ENCODE data around the gene B2M. TPM values are rescaled to one million over a fixed set of nuclear protein-coding genes. Genes with fewer than 3 reads are reported as not detected.

B2M gene
- total and polyA plus RNA-seq, 2 of the 8 experiments (the other 6 are each of a cell fraction or from before 2014, with no cell fraction given): 78.9 to 907 TPM

DNA sequence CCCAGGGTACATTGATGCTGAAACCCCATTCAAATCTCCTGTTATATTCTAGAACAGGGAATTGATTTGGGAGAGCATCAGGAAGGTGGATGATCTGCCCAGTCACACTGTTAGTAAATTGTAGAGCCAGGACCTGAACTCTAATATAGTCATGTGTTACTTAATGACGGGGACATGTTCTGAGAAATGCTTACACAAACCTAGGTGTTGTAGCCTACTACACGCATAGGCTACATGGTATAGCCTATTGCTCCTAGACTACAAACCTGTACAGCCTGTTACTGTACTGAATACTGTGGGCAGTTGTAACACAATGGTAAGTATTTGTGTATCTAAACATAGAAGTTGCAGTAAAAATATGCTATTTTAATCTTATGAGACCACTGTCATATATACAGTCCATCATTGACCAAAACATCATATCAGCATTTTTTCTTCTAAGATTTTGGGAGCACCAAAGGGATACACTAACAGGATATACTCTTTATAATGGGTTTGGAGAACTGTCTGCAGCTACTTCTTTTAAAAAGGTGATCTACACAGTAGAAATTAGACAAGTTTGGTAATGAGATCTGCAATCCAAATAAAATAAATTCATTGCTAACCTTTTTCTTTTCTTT, 5.8 kb downstream of the B2M start (continued):
- TF ChIP-seq, protein P1, sequence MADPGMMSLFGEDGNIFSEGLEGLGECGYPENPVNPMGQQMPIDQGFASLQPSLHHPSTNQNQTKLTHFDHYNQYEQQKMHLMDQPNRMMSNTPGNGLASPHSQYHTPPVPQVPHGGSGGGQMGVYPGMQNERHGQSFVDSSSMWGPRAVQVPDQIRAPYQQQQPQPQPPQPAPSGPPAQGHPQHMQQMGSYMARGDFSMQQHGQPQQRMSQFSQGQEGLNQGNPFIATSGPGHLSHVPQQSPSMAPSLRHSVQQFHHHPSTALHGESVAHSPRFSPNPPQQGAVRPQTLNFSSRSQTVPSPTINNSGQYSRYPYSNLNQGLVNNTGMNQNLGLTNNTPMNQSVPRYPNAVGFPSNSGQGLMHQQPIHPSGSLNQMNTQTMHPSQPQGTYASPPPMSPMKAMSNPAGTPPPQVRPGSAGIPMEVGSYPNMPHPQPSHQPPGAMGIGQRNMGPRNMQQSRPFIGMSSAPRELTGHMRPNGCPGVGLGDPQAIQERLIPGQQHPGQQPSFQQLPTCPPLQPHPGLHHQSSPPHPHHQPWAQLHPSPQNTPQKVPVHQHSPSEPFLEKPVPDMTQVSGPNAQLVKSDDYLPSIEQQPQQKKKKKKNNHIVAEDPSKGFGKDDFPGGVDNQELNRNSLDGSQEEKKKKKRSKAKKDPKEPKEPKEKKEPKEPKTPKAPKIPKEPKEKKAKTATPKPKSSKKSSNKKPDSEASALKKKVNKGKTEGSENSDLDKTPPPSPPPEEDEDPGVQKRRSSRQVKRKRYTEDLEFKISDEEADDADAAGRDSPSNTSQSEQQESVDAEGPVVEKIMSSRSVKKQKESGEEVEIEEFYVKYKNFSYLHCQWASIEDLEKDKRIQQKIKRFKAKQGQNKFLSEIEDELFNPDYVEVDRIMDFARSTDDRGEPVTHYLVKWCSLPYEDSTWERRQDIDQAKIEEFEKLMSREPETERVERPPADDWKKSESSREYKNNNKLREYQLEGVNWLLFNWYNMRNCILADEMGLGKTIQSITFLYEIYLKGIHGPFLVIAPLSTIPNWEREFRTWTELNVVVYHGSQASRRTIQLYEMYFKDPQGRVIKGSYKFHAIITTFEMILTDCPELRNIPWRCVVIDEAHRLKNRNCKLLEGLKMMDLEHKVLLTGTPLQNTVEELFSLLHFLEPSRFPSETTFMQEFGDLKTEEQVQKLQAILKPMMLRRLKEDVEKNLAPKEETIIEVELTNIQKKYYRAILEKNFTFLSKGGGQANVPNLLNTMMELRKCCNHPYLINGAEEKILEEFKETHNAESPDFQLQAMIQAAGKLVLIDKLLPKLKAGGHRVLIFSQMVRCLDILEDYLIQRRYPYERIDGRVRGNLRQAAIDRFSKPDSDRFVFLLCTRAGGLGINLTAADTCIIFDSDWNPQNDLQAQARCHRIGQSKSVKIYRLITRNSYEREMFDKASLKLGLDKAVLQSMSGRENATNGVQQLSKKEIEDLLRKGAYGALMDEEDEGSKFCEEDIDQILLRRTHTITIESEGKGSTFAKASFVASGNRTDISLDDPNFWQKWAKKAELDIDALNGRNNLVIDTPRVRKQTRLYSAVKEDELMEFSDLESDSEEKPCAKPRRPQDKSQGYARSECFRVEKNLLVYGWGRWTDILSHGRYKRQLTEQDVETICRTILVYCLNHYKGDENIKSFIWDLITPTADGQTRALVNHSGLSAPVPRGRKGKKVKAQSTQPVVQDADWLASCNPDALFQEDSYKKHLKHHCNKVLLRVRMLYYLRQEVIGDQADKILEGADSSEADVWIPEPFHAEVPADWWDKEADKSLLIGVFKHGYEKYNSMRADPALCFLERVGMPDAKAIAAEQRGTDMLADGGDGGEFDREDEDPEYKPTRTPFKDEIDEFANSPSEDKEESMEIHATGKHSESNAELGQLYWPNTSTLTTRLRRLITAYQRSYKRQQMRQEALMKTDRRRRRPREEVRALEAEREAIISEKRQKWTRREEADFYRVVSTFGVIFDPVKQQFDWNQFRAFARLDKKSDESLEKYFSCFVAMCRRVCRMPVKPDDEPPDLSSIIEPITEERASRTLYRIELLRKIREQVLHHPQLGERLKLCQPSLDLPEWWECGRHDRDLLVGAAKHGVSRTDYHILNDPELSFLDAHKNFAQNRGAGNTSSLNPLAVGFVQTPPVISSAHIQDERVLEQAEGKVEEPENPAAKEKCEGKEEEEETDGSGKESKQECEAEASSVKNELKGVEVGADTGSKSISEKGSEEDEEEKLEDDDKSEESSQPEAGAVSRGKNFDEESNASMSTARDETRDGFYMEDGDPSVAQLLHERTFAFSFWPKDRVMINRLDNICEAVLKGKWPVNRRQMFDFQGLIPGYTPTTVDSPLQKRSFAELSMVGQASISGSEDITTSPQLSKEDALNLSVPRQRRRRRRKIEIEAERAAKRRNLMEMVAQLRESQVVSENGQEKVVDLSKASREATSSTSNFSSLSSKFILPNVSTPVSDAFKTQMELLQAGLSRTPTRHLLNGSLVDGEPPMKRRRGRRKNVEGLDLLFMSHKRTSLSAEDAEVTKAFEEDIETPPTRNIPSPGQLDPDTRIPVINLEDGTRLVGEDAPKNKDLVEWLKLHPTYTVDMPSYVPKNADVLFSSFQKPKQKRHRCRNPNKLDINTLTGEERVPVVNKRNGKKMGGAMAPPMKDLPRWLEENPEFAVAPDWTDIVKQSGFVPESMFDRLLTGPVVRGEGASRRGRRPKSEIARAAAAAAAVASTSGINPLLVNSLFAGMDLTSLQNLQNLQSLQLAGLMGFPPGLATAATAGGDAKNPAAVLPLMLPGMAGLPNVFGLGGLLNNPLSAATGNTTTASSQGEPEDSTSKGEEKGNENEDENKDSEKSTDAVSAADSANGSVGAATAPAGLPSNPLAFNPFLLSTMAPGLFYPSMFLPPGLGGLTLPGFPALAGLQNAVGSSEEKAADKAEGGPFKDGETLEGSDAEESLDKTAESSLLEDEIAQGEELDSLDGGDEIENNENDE (IDR thresholded peaks at IDR 0.05; ENCODE audit: insufficient replicate concordance, low read length): no peak
- TF ChIP-seq BRCA1 (IDR thresholded peaks at IDR 0.05; ENCODE audit: low read depth, low read length) (no peak), NRF1 (IDR thresholded peaks at IDR 0.05; ENCODE audit: low read depth, low read length) (no peak)
- TF ChIP-seq, protein P2, sequence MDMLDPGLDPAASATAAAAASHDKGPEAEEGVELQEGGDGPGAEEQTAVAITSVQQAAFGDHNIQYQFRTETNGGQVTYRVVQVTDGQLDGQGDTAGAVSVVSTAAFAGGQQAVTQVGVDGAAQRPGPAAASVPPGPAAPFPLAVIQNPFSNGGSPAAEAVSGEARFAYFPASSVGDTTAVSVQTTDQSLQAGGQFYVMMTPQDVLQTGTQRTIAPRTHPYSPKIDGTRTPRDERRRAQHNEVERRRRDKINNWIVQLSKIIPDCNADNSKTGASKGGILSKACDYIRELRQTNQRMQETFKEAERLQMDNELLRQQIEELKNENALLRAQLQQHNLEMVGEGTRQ (IDR thresholded peaks at IDR 0.05; ENCODE audit: low read length): no peak

Data from H1 (cell line).